Pancreas (tissue), 10 donors: Measurements from ENCODE around the gene ADAM33. TPM values are rescaled to one million over a fixed set of nuclear protein-coding genes. Genes with fewer than 3 reads are reported as not detected.

Source experiments
- ATAC-seq, 4 donors: fragments of 200-7000 bp; cut with Tn5 transposase; one replicate each; pipeline versions ENCODE4 v1.8.0 to v1.9.1; 2020; ENCODE audit warnings: mild to moderate bottlenecking in 4 of 4, moderate library complexity in 4 of 4
- DNase-seq, 6 donors: peaks; one replicate each; pipeline ENCODE4 v3.0.0-alpha.2; 2020
- FAIRE-seq: peaks from 2 replicates; lab custom pipeline; 2012; peaks lifted over from hg19 to GRCh38; lab: Jason Lieb, UNC
- H3K27ac ChIP-seq, 4 donors: fragments of 200-600 bp; sonication (generic); 1 replicate in 3 of 4; 2 replicates in 1 of 4; pipeline versions ENCODE4 v1.5.0 to v1.8.0; 2020
- H3K27me3 ChIP-seq, 4 donors: fragments of 200-600 bp; one replicate each; pipeline ENCODE4 v1.8.0; 2021
- H3K36me3 ChIP-seq, 3 donors: fragments of 200-600 bp; sonication (generic) in 1 of 3; one replicate each; pipeline versions ENCODE4 v1.5.0 to v1.8.0; 2020 to 2021
- H3K4me1 ChIP-seq, 3 donors: fragments of 200-600 bp; one replicate each; pipeline ENCODE4 v1.8.0; 2021
- H3K4me3 ChIP-seq, 4 donors: fragments of 200-600 bp; sonication (generic) in 2 of 4; one replicate each; pipeline versions ENCODE4 v1.5.0 to v1.8.0; 2020 to 2021
- H3K9me3 ChIP-seq, 4 donors: fragments of 200-600 bp; one replicate each; pipeline ENCODE4 v1.8.0; 2021
- WGBS, 2 donors: extraction: QIAGEN DNeasy Blood & Tissue Kit; methylation state at CpG; one replicate each; pipeline ENCODE4 v1.1.7; 2013; 5-methylcytosine and 5-hydroxymethylcytosine counted together
- intact Hi-C, 3 donors: fragments of 100-400 bp; cut with DNase I; formaldehyde crosslinking; loops; one replicate each; pipeline versions ENCODE4 v1.11.1 to v1.14.2; 2022
- polyA plus RNA-seq, 2 donors: library from polyadenylated mRNA; stranded (reverse); fragments of 200-250 nt; gene quantifications; one replicate each; pipeline ENCODE4 v1.2.3, GENCODE V29; 2013
- total RNA-seq, 6 donors: library from RNA; stranded (reverse); fragmentation: NEBNext Ultra II Directional in 4 of 6; extraction: Animal tissue kit (Norgen Biotek cat#: 25700) in 4 of 6; gene quantifications; one replicate each; pipeline versions ENCODE4 v1.2.1 to v1.2.4, GENCODE V29; 2021 to 2023
- TF ChIP-seq, protein P1 (sequence below), 4 donors: fragments of 200-600 bp; sonication (generic) in 3 of 4; IDR thresholded peaks; one replicate each; pipeline versions ENCODE4 v1.5.0 to v1.8.0; 2021; ENCODE audit warnings: antibody characterized with exemption in 4 of 4
- donor health status: healthy with polysubstance abuse.
- donor health status: DM: no; HTN: no; CAD: no; lungs with moderate emphysema.
- donor health status: DM: no; HTN: no; CAD: no.
- donor health status: control.
- donor health status: control.
- donor health status: Bipolar disorder and iron deficiency.
- donor health status: DM: yes; HTN: yes; CAD: no.
- donor health status: DM: no; HTN: no; CAD: no.
- donor health status: DM: no; HTN: no; CAD: no.
- donor health status: DM: yes; HTN: yes; CAD: no.

Gene ADAM33
- total and polyA plus RNA-seq, 8 donors: 0.67 to 20.9 (median 3.1) TPM

DNA sequence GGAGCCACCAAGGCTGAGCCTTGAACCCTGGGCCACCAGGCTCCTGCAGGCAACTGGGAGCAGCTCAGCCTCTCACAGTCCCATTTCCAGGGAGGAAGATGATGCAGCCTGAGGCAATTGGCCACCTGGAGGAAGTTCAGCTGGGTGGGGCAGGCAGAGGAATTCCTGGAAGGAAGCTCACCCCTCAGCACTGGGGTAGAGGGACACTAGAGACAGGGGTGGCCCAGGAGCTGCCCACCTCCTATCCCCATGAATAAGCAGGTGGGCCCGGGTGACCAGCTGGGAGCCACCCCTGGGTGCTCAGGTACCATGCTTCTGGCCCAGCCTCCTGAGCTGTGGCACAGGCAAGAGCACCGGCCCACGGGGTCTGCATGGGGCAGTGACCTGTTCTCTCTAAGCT, 47.1 kb upstream of the ADAM33 start:
- DNase-seq (peak in 2 of 6 donors; percentile 15 to 45), ATAC-seq (no peak), FAIRE-seq (no peak)
- WGBS, 2 donors: 75 to 78% methylated on average over 3 of the region's 3 CpGs
- Histone ChIP-seq H3K4me1 (no peaks in the 10 kb centered on the region), H3K9me3 (no peaks in the 10 kb centered on the region), H3K4me3 (no peak overlapping the region), H3K27me3 (no peaks in the 10 kb centered on the region), H3K36me3 (no peaks in the 10 kb centered on the region), H3K27ac (no peak overlapping the region)
- intact Hi-C loops: no loop called here
- TF ChIP-seq, protein P1, sequence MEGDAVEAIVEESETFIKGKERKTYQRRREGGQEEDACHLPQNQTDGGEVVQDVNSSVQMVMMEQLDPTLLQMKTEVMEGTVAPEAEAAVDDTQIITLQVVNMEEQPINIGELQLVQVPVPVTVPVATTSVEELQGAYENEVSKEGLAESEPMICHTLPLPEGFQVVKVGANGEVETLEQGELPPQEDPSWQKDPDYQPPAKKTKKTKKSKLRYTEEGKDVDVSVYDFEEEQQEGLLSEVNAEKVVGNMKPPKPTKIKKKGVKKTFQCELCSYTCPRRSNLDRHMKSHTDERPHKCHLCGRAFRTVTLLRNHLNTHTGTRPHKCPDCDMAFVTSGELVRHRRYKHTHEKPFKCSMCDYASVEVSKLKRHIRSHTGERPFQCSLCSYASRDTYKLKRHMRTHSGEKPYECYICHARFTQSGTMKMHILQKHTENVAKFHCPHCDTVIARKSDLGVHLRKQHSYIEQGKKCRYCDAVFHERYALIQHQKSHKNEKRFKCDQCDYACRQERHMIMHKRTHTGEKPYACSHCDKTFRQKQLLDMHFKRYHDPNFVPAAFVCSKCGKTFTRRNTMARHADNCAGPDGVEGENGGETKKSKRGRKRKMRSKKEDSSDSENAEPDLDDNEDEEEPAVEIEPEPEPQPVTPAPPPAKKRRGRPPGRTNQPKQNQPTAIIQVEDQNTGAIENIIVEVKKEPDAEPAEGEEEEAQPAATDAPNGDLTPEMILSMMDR (IDR thresholded peaks at IDR 0.05): no peak

DNA sequence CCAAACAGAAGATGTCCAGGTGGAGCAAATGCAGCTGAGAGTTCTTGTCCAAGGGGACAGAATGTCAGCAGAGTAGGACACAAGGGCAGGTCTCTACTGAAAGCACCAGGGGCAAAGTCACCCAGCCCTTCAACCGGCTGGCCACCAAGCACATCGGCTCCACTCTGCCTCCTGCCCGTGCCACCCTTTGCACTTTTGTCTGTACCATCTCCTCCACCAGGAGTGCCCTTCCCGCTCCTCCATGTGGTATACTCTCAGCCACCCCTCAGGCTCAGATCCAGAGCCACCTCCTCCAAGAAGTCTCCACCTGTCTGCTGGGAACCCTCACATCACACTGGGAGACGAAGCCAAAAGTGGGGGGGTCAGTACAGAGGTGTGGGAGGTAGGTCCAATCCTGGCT, 46.5 kb upstream of the ADAM33 start:
- H3K4me3 ChIP-seq: no peak overlapping the region
- 54 to 73% methylated on average over 5 of the region's 5 CpGs for WGBS, 2 donors
- DNase-seq (peak in 1 of 6 donors; percentile 36), ATAC-seq (no peak), FAIRE-seq (no peak)
- H3K27ac ChIP-seq: no peak overlapping the region
- H3K36me3 ChIP-seq: no peaks in the 10 kb centered on the region
- no peaks in the 10 kb centered on the region for H3K9me3 ChIP-seq
- H3K27me3 ChIP-seq: no peaks in the 10 kb centered on the region
- no peaks in the 10 kb centered on the region for H3K4me1 ChIP-seq
- intact Hi-C loops: no loop called here
- TF ChIP-seq, protein P1 (IDR thresholded peaks at IDR 0.05): no peak

DNA sequence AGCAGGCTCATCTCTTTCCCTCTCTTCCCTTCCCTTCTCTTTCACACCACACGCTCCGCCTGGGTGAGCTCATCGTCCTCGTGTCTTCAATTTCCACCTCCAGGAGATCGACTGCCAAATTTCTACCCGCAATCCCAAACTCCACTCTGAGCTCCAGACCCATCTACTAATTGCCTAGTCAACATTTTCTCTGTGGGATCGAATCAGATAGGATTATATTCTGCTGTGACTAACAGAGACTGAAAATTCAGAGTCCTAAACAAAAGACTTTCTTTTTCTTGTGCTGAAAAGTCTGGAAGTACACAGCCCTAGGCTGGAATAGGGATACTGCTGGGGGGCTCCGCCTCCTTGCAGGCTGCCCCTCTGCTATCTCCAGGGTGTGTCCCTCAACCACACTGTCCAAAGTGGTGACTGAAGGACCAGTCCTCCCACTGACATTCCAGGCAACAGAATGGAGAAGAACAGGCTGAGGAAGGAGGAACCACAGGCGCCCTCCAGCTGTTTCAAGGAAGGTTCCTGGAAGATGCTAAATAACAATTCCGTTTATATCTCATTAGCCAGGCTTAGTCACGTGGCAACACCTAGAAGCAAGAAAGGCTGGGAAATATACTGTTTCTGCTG, 45.7 kb upstream of the ADAM33 start:
- no peaks in the 10 kb centered on the region for H3K4me1 ChIP-seq
- intact Hi-C loops: no loop called here
- FAIRE-seq (no peak), DNase-seq (peak in 1 of 6 donors; percentile 19), ATAC-seq (peak in 3 of 4 donors; percentile 26 to 58 (median 56))
- no peaks in the 10 kb centered on the region for H3K36me3 ChIP-seq
- H3K27ac ChIP-seq: no peak overlapping the region
- no peaks in the 10 kb centered on the region for H3K9me3 ChIP-seq
- TF ChIP-seq, protein P1 (IDR thresholded peaks at IDR 0.05): no peak
- no peaks in the 10 kb centered on the region for H3K27me3 ChIP-seq
- H3K4me3 ChIP-seq: no peak overlapping the region
- 32 to 34% methylated on average over 10 to 11 of the region's 11 CpGs for WGBS, 2 donors

DNA sequence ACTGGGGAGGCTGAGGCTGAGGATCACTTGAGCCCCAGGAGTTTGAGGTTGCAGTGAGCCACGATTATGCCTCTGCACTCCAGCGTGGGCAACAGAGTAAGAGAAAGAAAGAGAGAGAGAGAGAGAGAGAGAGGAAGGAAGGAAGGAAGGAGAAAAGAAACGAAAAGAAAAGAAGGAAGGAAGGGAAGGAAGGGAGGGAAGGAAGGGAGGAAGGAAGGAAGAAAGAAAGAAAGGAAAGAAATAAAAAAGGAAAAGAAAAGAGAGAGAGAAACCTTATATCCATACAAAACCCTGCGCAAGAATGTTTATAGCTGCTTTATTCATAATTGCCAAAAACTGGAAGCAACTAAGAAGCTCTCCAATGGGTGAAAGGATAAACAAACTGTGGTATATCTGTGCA, 42.5 kb upstream of the ADAM33 start:
- 49 to 59% methylated on average over 4 of the region's 4 CpGs for WGBS, 2 donors
- intact Hi-C loops: no loop called here
- DNase-seq: no peak
- Histone ChIP-seq H3K36me3 (no peaks in the 10 kb centered on the region), H3K4me3 (no peak overlapping the region), H3K9me3 (no peaks in the 10 kb centered on the region), H3K4me1 (no peaks in the 10 kb centered on the region), H3K27me3 (no peaks in the 10 kb centered on the region), H3K27ac (no peak overlapping the region)
- no peak for ATAC-seq
- FAIRE-seq: no peak
- TF ChIP-seq, protein P1 (IDR thresholded peaks at IDR 0.05): no peak

DNA sequence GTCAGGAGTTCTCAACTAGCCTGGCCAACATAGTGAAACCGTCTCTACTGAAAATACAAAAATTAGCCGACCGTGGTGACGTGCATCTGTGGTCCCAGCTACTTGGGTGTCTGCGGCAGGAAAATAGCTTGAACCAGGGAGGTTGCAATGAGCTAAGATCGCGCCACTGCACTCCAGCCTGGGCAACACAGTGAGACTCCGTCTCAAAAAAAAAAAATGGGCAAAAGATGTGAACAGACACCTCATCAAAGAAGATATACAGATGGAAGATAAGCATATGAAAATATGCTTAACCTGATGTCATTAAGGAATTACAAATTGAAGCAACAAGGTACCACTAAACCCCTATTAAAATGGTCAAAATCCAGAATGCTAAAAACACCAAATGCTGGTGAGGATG, 41.5 kb upstream of the ADAM33 start:
- no peak for FAIRE-seq
- intact Hi-C loops: no loop called here
- DNase-seq: no peak
- no peaks in the 10 kb centered on the region for H3K9me3 ChIP-seq
- WGBS, 2 donors: 85 to 92% methylated on average over 8 of the region's 8 CpGs
- H3K4me3 ChIP-seq: no peak overlapping the region
- ATAC-seq: no peak
- H3K4me1 ChIP-seq: no peaks in the 10 kb centered on the region
- no peaks in the 10 kb centered on the region for H3K36me3 ChIP-seq
- no peak overlapping the region for H3K27ac ChIP-seq
- TF ChIP-seq, protein P1 (IDR thresholded peaks at IDR 0.05): no peak
- no peaks in the 10 kb centered on the region for H3K27me3 ChIP-seq
